Activated CD8-positive, alpha-beta memory T cell treated with anti-CD3 and anti-CD28 coated beads, Interleukin-2, amount 50 U/mL, for 1 hour (primary cell): ENCODE results near the gene SH3BP5.
A peak's percentile ranks its signal among the peaks of the same experiment; 100 is the strongest.
"Not testable (repeated sequence)": the region's sequence is repeated elsewhere in the genome, so short reads cannot be mapped to it uniquely, and the experiment has no call there.

Experiments used
- DNase-seq: peaks from one replicate; pipeline ENCODE4 v3.0.0-alpha.2; 2020; ENCODE audit errors: extremely low read depth

Gene SH3BP5

DNA sequence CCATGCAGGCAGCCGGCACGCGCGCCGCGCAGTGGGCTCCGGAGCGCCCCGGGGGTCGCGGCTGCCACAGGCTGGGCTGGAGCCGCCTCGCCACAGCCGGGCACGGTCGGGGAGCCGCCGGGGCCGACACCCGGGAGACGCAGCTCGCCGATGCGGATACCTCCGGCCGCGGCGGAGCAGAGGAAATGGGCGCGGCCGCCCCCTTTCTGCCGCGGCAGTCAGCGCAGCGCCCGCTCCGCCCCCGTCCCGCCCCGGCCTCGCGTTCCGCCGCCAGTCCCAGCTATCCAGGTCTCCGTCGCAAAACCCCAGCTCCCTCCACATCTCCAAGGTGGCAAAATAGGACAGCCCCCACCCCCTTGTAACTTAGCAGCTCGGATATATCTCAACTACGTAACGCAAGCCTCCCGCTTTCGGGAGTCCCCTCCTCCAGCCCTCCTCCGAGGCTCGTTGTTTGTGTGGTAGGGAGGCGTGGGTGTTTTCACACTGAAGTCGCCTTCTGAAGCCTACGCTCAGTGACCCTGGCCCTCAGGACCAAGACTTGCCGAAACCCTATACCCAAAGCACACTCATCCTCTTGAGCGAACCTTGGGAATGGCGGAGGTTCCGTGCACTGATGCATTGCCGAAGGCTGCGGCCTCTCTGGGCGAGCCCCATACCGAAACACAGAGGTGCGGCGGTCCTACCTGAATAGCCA is at the start of gene SH3BP5:
Gene SH3BP5, minus strand, starts transcription at position 182 of the 694 bp plus-strand sequence. Its CDS starts 178 bp downstream, at position 4.
- no peak for DNase-seq

GRCh38 chr3:15380980-15381890 is 48.8 kb upstream of the SH3BP5 start:
- DNase-seq = no peak

DNA sequence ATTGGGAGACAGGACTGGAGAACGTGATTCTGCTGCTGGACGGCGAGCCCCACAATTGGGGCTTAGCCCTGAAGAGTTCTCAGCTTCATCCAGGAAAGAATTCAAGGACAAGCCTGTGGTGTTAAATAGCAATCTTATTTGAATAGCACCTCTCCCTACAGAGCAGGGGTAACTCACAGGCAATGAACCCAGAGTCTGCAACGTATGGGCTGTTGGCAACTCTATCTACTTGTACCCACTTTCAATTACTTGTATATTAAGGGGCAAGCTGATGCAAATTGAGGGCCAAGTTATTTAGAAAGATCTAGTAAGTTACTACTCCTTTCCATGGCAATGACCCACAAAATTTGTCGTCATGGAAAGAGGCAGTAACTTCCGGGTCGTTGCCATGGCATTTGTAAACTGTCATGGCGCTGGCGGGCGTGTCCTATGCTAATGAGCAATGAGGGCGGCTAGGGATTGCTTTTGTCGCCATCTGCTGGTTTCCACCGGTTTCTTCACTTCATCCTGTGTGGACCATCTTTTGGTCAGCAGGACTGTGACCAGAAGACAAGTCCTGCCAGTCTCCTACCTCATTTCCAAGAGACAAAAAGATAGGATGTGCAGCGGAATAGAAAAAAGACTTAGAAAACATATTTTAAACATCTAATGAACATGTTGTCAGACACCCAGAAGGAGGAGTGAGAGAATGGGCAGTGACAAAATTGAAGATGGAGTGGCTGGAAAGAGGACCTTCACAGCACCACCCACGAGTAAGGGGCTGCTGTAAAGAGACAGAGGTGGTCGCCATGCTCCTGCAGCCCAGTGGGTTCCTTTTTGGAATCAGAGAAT is 45.8 kb upstream of the SH3BP5 start:
- peak; percentile 96 for DNase-seq

DNA sequence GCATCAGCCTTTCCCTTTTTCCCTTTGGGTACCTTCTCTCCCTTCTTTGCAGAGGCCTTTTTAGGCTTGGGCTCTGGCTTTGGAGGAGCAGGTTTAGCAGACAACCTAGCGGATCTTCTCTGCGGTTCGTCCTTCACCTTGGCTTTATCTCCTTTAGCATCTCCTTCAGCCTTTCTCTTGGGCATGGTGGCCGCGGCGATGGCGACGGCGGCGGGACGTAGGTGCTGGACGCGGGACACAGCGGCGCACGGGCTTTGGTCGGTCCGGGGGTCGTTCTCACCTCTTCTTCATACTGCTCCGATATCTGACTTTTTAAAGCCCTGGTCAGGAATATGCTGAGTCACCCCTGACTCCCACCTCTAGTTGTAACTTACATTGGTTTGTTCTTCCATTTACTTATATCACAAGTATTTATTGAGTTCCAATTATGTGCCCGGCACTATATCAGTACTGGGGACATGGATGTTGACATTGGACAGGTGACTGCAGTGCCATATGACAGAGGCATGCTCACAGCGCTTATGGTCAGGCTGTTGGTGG is 43.1 kb upstream of the SH3BP5 start:
- DNase-seq = no peak

GRCh38 chr3:15372918-15373317 is 40.5 kb upstream of the SH3BP5 start:
- no peak for DNase-seq

GRCh38 chr3:15368561-15369135 is 36.3 kb upstream of the SH3BP5 start:
- DNase-seq = no peak

DNA sequence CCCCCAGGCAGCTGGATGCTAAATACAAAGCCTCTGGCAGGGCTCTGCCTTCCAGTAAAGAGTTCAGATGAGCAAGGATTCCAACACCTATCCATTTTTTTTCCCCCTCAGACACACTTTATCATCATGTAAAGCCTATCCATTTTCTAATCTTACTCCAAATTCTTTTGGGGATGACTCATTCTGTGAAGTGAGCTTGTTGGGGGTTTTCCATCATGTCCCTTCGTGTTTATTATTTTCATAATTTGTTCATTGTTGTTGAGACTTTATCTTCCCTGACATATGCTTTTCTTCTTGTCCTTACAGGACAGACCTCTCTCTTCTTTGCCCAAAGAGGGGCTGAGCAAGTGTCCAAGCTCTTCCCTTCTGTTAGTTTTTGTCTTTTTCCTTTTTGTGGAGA is 34.7 kb upstream of the SH3BP5 start:
- DNase-seq = no peak

DNA sequence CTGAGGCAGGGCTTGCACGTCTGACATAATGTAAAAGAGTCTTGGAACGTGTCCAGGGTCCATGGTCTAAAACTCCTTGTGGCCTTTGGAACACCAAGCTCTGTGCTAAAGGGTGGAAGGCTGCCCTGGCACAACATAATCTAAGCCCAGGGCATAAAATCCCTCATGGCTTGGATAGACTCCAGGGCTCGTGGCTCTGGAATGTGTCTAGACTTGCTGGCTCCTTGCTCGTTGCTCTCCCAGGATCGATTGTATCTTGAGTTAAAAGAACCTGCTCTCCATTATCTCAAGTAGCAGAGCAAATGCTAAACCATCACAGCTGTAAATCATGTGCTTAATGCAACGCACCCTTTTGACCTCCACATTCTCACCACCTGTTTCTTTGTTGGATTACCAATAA is 31.7 kb upstream of the SH3BP5 start:
- not testable (repeated sequence) for DNase-seq

DNA sequence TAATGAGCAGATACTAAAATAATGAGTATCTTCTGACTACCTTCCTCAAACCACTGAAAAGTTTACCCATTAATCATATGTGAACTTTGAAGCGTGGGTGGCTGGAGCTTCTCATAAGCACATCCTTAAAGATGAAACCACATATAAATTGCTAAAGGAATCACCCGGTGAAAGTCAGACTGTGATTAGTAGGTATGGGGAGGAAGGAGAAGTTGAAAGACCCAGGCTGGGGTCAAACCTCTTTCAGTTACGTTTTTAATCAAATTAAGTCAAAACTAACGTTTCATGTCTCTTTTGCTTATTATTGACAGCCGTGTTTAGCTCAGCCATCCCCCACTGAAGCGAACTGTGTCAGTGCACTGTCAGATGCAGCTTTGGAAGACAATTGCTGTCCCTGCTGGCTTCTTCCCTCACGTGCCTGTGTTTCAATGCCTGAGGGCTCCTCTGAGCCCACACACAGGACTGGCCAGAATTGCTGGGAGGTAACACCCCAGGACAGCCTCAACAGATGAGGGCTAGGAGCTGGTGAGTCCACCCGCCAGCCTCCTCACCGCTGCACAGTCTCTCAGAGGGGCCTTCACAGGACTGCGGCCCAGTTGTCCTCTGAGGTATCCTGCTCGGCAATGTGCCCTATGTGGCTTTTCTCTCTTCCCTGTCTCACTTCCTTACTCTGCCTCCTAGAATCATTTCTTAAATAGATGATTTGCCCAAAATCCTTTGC is 29.3 kb upstream of the SH3BP5 start:
- DNase-seq = no peak

DNA sequence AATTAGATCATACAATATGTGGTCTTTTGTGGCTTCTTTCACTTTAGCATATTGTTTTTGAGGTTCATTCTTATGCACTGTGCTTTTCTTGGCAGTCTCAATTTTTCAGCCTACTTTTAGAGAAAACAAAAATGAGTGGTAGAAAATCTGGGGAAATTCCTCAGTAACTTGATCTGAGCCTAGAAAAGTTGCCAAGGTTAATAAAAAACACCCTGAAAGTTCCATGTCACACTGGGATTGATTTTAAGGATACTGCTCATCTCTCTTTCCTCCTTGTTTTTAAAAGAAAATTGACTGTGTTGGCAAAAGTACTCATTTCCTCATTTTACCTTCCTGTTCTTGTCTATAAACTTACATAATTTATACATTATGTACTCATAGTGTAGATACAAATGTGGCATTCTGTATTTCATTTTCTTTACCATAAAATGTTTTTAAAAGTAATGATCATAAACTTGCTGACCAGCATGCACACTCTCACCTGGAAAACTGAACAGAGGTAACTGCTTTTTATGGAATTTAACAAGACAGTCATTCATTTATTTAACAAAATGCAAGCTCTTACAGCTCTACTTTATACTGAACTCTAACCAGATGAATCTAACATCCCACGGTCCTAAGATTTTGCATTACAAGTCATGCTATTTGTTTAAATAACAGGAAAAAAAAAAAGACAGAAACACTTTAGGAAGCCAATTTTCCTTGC is 28.6 kb upstream of the SH3BP5 start:
- DNase-seq = no peak

GRCh38 chr3:15359677-15360397 is 27.5 kb upstream of the SH3BP5 start:
- DNase-seq = no peak

- DNase-seq = not testable (repeated sequence)
Measured at GRCh38 chr3:15356651-15357061, 24.3 kb upstream of the SH3BP5 start.

DNA sequence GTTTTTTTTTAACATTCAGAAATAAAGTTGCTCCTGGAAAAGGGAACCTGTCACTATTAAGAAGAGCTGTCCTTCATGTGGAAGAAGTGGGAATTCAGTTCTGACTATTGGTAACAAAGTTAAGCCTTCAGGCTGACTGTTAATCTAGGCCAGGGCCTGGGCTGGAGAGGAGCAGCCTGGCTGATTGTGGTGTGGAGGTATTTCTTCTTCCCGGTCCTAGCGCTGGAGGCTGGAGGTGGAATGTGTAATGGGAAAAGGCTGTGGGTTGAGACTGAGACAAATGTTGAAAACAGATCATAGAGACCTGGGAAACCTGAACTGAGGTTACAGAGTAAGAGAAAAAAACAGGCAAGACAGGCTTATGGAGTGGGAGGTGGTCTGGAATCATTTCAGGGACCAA is 23.8 kb upstream of the SH3BP5 start:
- DNase-seq = no peak

DNA sequence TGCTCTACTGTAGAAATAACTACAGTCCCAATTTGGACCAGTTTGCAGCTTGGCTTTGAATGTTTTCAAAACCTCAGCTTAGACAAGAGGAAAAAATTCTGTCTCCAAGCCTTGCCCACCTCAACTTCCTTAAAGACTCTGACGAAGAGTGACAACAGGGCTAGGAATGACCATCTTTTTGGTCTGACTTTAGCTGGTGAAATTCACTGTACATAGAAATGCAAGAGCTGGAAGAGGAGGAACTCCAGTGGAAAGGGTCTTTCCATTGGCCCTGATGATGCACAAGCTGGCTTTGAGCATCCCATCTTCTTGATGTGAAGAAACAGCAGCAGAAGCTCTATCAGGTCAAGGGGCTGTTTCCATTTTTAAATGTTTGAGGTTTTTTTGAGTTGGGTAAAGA is 22.7 kb upstream of the SH3BP5 start:
- no peak for DNase-seq

- DNase-seq = no peak
Measured at GRCh38 chr3:15354485-15354884, 22.1 kb upstream of the SH3BP5 start.

DNA sequence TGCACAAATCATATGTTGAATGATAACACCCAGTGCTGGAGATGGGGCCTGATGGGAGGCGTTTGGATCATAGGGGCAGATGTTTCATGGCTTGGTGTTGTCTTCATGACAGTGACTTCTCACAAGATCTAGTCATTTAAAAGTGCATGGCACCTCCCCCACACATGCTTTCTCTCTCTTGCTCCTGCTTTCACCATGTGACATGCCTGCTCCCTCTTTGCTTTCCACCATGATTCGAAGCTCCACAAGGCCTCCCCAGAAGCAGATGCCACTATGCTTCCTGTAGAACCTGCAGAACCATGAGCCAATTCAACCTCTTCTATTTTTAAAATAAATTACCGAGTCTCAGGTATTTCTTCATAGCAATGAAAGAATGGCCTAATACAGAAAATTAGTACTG is 17.8 kb upstream of the SH3BP5 start:
- DNase-seq = no peak

DNA sequence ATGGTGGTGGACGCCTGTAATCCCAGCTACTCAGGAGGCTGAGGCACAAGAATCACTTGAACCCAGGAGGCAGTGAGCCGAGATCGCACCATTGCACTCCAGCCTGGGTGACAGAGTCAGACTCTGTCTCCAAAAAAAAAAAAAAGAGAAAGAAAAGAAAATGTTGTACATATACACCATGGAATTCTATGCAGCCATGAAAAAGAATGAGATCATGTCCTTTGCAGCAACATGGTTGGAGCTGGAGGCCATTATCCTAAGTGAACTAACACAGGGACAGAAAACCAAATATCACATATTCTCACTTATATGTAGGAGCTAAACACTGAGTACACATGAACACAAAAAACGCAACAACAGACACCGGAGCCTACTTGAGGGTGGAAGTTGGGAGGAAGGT is 17.1 kb upstream of the SH3BP5 start:
- DNase-seq = not testable (repeated sequence)

DNA sequence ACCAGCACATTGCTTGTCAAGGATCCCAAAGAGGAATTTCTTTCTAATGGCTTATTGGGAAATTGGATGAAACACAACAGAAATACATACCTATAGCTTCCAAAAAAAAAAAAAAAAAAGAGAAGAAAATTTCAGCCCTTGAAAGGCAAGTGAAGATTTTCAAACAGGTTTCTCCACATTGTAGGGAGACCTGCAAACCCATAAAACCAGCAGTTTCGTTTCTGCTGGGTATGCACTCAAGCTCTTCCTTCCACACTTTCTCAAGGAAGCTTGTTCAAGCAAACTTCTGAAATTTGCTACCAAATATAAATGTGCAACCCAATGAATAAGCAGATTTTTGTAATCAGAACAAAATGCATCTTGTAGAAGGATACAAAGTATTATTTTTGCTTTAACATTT is 15.9 kb upstream of the SH3BP5 start:
- DNase-seq = no peak

DNA sequence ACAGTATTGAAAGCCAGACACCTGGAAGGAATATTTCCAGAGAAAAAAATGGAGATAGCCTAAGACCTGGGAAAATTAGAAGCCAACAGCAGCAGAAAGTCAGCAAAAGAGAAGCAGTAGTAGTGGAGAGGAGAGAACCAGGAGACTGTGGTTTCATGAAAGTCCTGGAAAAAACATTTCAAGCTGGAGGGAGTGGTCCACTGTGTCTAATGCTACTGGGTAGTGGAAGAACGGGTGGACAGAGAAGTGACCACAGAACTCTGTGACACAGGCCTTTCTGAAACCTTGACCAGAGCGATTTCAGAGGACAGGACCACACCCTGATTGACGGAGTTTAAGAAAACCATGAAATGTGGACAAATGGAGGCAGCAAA is 15.3 kb upstream of the SH3BP5 start:
- DNase-seq = no peak
